Measurements from ENCODE around the gene NHEJ1. TPM values are rescaled to one million over a fixed set of nuclear protein-coding genes. Genes with fewer than 3 reads are reported as not detected.

NHEJ1 gene
- total and polyA plus RNA-seq, 9 of the 15 experiments (the other 6 are each of a cell fraction or from before 2014, with no cell fraction given), result 9.0 to 23.7 (median 13.9) TPM

DNA sequence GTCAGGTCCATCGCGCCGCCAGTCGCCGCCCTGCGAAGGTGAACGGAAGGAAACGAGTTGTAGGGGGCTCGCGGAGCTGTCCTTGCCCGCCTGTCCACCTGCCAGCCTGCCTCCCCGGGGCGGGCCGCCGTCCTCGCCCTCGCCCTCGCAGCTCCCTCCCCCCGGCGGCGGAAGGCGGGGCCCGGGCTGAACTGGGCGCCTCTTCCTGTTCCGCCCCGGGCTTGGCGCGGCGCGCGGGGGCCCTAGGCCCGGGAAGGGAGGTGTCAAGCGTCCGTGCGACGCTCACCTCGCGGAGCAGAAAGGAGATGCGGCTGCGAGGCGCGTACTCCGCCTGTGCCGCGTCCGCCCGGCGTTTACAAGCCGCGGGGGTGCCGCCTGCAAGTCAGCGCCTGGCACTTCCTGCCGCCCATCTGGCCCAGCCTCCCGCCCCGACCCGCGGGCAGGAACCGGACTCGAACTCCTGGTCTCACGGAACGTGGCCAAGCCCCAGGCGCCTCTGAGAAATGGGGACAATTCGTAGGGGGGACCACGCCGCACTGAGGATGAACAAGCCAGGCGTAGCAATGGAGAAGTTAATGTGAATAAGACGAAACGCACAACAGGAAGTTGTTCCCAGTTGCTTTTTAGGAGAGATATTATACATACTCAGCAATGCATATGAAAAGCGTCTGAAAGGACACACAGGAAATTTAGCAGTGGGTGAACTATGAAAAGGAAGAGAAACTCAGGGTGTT is 16.4 kb upstream of the NHEJ1 start, which contains the start of gene CNPPD1 (continued):
- TF ChIP-seq CBX8 (IDR thresholded peaks at IDR 0.05; ENCODE audit: borderline replicate concordance, extremely low read depth, low read depth, low read length, poor library complexity, severe bottlenecking) (no peak), E2F3 (CRISPR knock-in tag; IDR thresholded peaks at IDR 0.05) (peak; percentile 80), ESRRB (CRISPR knock-in tag; IDR thresholded peaks at IDR 0.05; ENCODE audit: borderline replicate concordance) (no peak), RBM17 (IDR thresholded peaks at IDR 0.05; ENCODE audit: borderline replicate concordance, low read depth, low read length) (no peak), YY1 (IDR thresholded peaks at IDR 0.05; ENCODE audit: borderline replicate concordance in 1 of 3, control insufficient read depth in 1 of 3, extremely low read depth in 1 of 3, insufficient read depth in 3 of 3, insufficient read length in 1 of 3, insufficient replicate concordance in 2 of 3, low read depth in 1 of 3, low read length in 2 of 3) (peak in 2 of 3 experiments; percentile 50 to 58), ETV1 (tag; conservative IDR thresholded peaks at IDR 0.05; ENCODE audit: low read depth) (no peak), ILK (tag; IDR thresholded peaks at IDR 0.05; ENCODE audit: borderline replicate concordance, low read depth) (no peak), UBTF (IDR thresholded peaks at IDR 0.05; ENCODE audit: borderline replicate concordance in 1 of 2, low read depth in 2 of 2, low read length in 2 of 2) (peak; percentile 65 to 77; a peak in 2 of 4 replicates), CBX1 (IDR thresholded peaks at IDR 0.05; ENCODE audit: low read depth) (peak; percentile 42; the same call in 1 of the 2 replicates)
- TF ChIP-seq, protein P1, sequence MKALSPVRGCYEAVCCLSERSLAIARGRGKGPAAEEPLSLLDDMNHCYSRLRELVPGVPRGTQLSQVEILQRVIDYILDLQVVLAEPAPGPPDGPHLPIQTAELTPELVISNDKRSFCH (CRISPR knock-in tag; IDR thresholded peaks at IDR 0.05), result no peak
- TF ChIP-seq, protein P1 (tag; IDR thresholded peaks at IDR 0.05), result peak; percentile 39; the same call in 1 of the 2 replicates
- TF ChIP-seq, protein P2, sequence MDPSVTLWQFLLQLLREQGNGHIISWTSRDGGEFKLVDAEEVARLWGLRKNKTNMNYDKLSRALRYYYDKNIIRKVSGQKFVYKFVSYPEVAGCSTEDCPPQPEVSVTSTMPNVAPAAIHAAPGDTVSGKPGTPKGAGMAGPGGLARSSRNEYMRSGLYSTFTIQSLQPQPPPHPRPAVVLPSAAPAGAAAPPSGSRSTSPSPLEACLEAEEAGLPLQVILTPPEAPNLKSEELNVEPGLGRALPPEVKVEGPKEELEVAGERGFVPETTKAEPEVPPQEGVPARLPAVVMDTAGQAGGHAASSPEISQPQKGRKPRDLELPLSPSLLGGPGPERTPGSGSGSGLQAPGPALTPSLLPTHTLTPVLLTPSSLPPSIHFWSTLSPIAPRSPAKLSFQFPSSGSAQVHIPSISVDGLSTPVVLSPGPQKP (CRISPR knock-in tag; IDR thresholded peaks at IDR 0.05), result no peak
- TF ChIP-seq, protein P3, sequence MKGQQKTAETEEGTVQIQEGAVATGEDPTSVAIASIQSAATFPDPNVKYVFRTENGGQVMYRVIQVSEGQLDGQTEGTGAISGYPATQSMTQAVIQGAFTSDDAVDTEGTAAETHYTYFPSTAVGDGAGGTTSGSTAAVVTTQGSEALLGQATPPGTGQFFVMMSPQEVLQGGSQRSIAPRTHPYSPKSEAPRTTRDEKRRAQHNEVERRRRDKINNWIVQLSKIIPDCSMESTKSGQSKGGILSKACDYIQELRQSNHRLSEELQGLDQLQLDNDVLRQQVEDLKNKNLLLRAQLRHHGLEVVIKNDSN (CRISPR knock-in tag; IDR thresholded peaks at IDR 0.05), result no peak
- TF ChIP-seq, protein P4, sequence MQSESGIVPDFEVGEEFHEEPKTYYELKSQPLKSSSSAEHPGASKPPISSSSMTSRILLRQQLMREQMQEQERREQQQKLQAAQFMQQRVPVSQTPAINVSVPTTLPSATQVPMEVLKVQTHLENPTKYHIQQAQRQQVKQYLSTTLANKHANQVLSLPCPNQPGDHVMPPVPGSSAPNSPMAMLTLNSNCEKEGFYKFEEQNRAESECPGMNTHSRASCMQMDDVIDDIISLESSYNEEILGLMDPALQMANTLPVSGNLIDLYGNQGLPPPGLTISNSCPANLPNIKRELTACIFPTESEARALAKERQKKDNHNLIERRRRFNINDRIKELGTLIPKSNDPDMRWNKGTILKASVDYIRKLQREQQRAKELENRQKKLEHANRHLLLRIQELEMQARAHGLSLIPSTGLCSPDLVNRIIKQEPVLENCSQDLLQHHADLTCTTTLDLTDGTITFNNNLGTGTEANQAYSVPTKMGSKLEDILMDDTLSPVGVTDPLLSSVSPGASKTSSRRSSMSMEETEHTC (IDR thresholded peaks at IDR 0.05), result no peak

Measured in K562 (cell line).